Retinal pigment epithelial cell (primary cell): Measurements from ENCODE around the gene KLHL9.
"Not testable (repeated sequence)": the region's sequence is repeated elsewhere in the genome, so short reads cannot be mapped to it uniquely, and the experiment has no call there.

Source experiments
- DNase-seq: peaks from one replicate; pipeline ENCODE4 v3.0.0-alpha.2; 2010; ENCODE audit warnings: low read depth
- H3K4me3 ChIP-seq: 2 replicates; pipeline ENCODE4 v1.5.1; 2011; ENCODE audit warnings: mild to moderate bottlenecking, low read length, control low read depth, moderate library complexity
- CTCF ChIP-seq: conservative IDR thresholded peaks from 2 replicates; pipeline ENCODE4 v1.5.1; 2011; ENCODE audit warnings: low read depth, low read length, control low read depth, inconsistent platforms

The KLHL9 gene

GRCh38 chr9:21334701-21335632, at the start of gene KLHL9:
TSS of gene KLHL9 (minus strand) at chr9:21335404. CDS start at chr9:21334859, 545 bp downstream.
- H3K4me3 ChIP-seq, result peak within 1 kb of the TSS; percentile 92
- DNase-seq, result peak; percentile 71
- no peak for TF ChIP-seq CTCF

- no peak for DNase-seq
- TF ChIP-seq CTCF, result no peak
- H3K4me3 ChIP-seq, result no peak overlapping the region
These were observed 48.4 kb upstream of the KLHL9 start for GRCh38 chr9:21383627-21384026.

- no peak for TF ChIP-seq CTCF
- no peak overlapping the region for H3K4me3 ChIP-seq
These were observed 46.5 kb upstream of the KLHL9 start for GRCh38 chr9:21381448-21382339.

GRCh38 chr9:21371467-21371866, 36.3 kb upstream of the KLHL9 start:
- H3K4me3 ChIP-seq, DNase-seq: not testable (repeated sequence)

More at GRCh38 chr9:21381448-21382339, 46.5 kb upstream of the KLHL9 start:
- no peak for DNase-seq

GRCh38 chr9:21367957-21368356, 32.8 kb upstream of the KLHL9 start, which contains the start of gene IFNA13:
TSS of gene IFNA13 (minus strand) at chr9:21368057. CDS start at chr9:21368010, 47 bp downstream.
- H3K4me3 ChIP-seq, result no peak within 1 kb of the TSS
- DNase-seq, result no peak
- TF ChIP-seq CTCF, result no peak

- not testable (repeated sequence) for H3K4me3 ChIP-seq, DNase-seq
These were observed 32.0 kb upstream of the KLHL9 start for GRCh38 chr9:21367169-21367568.

GRCh38 chr9:21362287-21362686, 27.1 kb upstream of the KLHL9 start:
- no peak overlapping the region for H3K4me3 ChIP-seq
- DNase-seq, result no peak
- TF ChIP-seq CTCF, result no peak
